ENCODE data around the gene OXCT1. TPM values are rescaled to one million over a fixed set of nuclear protein-coding genes. Genes with fewer than 3 reads are reported as not detected.

The OXCT1 gene
- total RNA-seq, 1 experiment from 2014 or later: 14.2 TPM

DNA sequence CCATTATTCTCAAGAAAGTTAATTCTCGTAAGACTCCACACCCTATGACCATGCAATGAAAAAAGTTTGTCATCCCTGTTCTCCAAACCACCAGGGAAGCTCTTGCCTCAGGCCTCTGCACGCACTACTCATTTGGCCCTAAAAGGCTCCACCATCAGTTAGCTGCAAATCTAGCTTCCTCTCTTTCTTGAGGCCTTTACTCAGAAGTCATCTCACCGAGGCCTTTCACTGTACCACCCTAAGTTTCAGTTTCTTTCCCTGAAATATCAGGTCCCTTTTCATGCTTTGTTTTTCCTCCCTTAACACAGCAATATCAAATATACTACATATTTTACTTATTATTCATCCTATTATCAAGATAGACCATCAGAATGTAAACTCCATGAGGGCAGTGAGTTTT lies 39.1 kb downstream of the OXCT1 start:
- no TSS peak for BruUV-seq (replicated peaks)
- TF ChIP-seq, protein P1, sequence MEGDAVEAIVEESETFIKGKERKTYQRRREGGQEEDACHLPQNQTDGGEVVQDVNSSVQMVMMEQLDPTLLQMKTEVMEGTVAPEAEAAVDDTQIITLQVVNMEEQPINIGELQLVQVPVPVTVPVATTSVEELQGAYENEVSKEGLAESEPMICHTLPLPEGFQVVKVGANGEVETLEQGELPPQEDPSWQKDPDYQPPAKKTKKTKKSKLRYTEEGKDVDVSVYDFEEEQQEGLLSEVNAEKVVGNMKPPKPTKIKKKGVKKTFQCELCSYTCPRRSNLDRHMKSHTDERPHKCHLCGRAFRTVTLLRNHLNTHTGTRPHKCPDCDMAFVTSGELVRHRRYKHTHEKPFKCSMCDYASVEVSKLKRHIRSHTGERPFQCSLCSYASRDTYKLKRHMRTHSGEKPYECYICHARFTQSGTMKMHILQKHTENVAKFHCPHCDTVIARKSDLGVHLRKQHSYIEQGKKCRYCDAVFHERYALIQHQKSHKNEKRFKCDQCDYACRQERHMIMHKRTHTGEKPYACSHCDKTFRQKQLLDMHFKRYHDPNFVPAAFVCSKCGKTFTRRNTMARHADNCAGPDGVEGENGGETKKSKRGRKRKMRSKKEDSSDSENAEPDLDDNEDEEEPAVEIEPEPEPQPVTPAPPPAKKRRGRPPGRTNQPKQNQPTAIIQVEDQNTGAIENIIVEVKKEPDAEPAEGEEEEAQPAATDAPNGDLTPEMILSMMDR (IDR thresholded peaks at IDR 0.05; ENCODE audit: unreplicated experiment): no peak
- Mint-ChIP-seq H3K27me3 (ENCODE audit: unreplicated experiment) (no peaks in the 10 kb centered on the region), H3K36me3 (ENCODE audit: insufficient read depth, unreplicated experiment) (no peaks in the 10 kb centered on the region), H3K9me3 (ENCODE audit: low read depth, unreplicated experiment) (peaks cover 7% of the 10 kb centered on the region), H3K4me1 (ENCODE audit: low read depth, unreplicated experiment) (no peaks in the 10 kb centered on the region), H3K4me3 (ENCODE audit: low read depth, unreplicated experiment) (no peak overlapping the region), H3K27ac (ENCODE audit: unreplicated experiment) (no peak overlapping the region)
- intact Hi-C loops (cut with micrococcal nuclease; ENCODE audit: unreplicated experiment): no loop called here
- no peak for DNase-seq
- CTCF ChIA-PET: no interaction called here

GRCh38 chr5:41827792-41828191 lies 42.4 kb downstream of the OXCT1 start:
- H3K4me3 Mint-ChIP-seq (ENCODE audit: low read depth, unreplicated experiment): no peak overlapping the region
- peaks cover 7% of the 10 kb centered on the region for H3K9me3 Mint-ChIP-seq (ENCODE audit: low read depth, unreplicated experiment)
- CTCF ChIA-PET: no interaction called here
- no peak overlapping the region for H3K27ac Mint-ChIP-seq (ENCODE audit: unreplicated experiment)
- no peak for DNase-seq
- no peaks in the 10 kb centered on the region for H3K4me1 Mint-ChIP-seq (ENCODE audit: low read depth, unreplicated experiment)
- TF ChIP-seq, protein P1 (IDR thresholded peaks at IDR 0.05; ENCODE audit: unreplicated experiment): no peak
- no peaks in the 10 kb centered on the region for H3K27me3 Mint-ChIP-seq (ENCODE audit: unreplicated experiment)
- BruUV-seq (replicated peaks): no TSS peak
- intact Hi-C loops (cut with micrococcal nuclease; ENCODE audit: unreplicated experiment): no loop called here
- no peaks in the 10 kb centered on the region for H3K36me3 Mint-ChIP-seq (ENCODE audit: insufficient read depth, unreplicated experiment)

DNA sequence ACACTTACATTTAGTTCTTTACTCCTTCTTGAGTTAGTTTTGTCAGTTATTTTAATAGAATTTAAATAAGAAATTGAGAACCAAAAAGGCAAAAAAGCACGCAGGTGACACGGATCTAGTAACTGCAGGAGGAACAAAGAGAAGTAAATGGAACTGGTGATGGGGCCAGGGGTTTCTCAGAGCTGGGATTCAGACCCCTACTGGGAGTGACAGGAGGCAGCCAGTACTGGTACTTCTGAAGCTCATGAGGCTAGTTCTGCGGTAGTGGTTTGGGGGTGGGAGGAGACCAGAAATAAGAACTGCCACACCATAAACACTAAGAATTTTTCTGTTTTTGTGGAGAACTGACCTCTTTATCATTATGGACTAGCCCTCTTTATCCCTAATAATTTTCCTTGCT lies 48.2 kb downstream of the OXCT1 start:
- CTCF ChIA-PET: no interaction called here
- H3K27me3 Mint-ChIP-seq (ENCODE audit: unreplicated experiment): no peaks in the 10 kb centered on the region

GRCh38 chr5:41821051-41821450 lies 49.2 kb downstream of the OXCT1 start:
- CTCF ChIA-PET: no interaction called here
- no peak overlapping the region for H3K27ac Mint-ChIP-seq (ENCODE audit: unreplicated experiment)
- DNase-seq: no peak
- H3K4me3 Mint-ChIP-seq (ENCODE audit: low read depth, unreplicated experiment): no peak overlapping the region
- intact Hi-C loops (cut with micrococcal nuclease; ENCODE audit: unreplicated experiment): no loop called here
- H3K27me3 Mint-ChIP-seq (ENCODE audit: unreplicated experiment): no peaks in the 10 kb centered on the region
- H3K36me3 Mint-ChIP-seq (ENCODE audit: insufficient read depth, unreplicated experiment): no peaks in the 10 kb centered on the region
- BruUV-seq (replicated peaks): no TSS peak
- TF ChIP-seq, protein P1 (IDR thresholded peaks at IDR 0.05; ENCODE audit: unreplicated experiment): no peak
- H3K4me1 Mint-ChIP-seq (ENCODE audit: low read depth, unreplicated experiment): no peaks in the 10 kb centered on the region
- H3K9me3 Mint-ChIP-seq (ENCODE audit: low read depth, unreplicated experiment): no peaks in the 10 kb centered on the region

More for the DNA sequence above, 48.2 kb downstream of the OXCT1 start:
- DNase-seq: no peak
- H3K4me1 Mint-ChIP-seq (ENCODE audit: low read depth, unreplicated experiment): no peaks in the 10 kb centered on the region
- intact Hi-C loops (cut with micrococcal nuclease; ENCODE audit: unreplicated experiment): no loop called here
- peaks cover 3% of the 10 kb centered on the region for H3K9me3 Mint-ChIP-seq (ENCODE audit: low read depth, unreplicated experiment)
- H3K4me3 Mint-ChIP-seq (ENCODE audit: low read depth, unreplicated experiment): no peak overlapping the region
- H3K36me3 Mint-ChIP-seq (ENCODE audit: insufficient read depth, unreplicated experiment): no peaks in the 10 kb centered on the region
- TF ChIP-seq, protein P1 (IDR thresholded peaks at IDR 0.05; ENCODE audit: unreplicated experiment): no peak
- no peak overlapping the region for H3K27ac Mint-ChIP-seq (ENCODE audit: unreplicated experiment)
- no TSS peak for BruUV-seq (replicated peaks)

All from Calu3 (cell line).